ENCODE data around the gene STK32B. TPM values are rescaled to one million over a fixed set of nuclear protein-coding genes. Genes with fewer than 3 reads are reported as not detected.
"Not testable (repeated sequence)": the region's sequence is repeated elsewhere in the genome, so short reads cannot be mapped to it uniquely, and the experiment has no call there.

The STK32B gene
- total and polyA plus RNA-seq, 8 donors: 0.90 to 5.1 (median 3.3) TPM

DNA sequence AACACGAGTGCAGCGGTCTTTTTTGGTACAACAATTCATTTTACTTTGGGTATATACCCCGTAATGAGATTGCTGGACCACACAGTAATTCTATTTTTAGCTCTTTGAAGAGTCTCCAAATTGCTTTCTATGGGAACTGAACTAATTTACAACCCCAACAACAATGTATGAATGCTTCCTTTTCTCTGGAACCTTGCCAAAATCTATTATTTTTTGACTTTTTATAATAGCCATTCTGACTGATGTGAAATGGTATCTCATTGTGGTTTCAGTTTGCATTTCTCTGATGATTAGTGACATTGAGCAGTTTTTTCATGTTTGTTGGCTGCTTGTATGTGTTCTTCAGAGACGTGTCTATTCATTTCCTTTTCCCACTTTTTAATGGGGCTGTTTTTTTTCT lies 240.8 kb downstream of the STK32B start:
- Histone ChIP-seq H3K27ac (no peak overlapping the region), H3K4me1 (no peaks in the 10 kb centered on the region), H3K36me3 (no peaks in the 10 kb centered on the region), H3K9me3 (peaks cover 0 to 14% of the 10 kb centered on the region in 2 donors), H3K27me3 (no peaks in the 10 kb centered on the region), H3K4me3 (no peak overlapping the region)
- ATAC-seq (no peak), DNase-seq (no peak)
- TF ChIP-seq, protein P1, sequence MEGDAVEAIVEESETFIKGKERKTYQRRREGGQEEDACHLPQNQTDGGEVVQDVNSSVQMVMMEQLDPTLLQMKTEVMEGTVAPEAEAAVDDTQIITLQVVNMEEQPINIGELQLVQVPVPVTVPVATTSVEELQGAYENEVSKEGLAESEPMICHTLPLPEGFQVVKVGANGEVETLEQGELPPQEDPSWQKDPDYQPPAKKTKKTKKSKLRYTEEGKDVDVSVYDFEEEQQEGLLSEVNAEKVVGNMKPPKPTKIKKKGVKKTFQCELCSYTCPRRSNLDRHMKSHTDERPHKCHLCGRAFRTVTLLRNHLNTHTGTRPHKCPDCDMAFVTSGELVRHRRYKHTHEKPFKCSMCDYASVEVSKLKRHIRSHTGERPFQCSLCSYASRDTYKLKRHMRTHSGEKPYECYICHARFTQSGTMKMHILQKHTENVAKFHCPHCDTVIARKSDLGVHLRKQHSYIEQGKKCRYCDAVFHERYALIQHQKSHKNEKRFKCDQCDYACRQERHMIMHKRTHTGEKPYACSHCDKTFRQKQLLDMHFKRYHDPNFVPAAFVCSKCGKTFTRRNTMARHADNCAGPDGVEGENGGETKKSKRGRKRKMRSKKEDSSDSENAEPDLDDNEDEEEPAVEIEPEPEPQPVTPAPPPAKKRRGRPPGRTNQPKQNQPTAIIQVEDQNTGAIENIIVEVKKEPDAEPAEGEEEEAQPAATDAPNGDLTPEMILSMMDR (IDR thresholded peaks at IDR 0.05): no peak
- intact Hi-C loops (cut with DNase I): no loop called here

DNA sequence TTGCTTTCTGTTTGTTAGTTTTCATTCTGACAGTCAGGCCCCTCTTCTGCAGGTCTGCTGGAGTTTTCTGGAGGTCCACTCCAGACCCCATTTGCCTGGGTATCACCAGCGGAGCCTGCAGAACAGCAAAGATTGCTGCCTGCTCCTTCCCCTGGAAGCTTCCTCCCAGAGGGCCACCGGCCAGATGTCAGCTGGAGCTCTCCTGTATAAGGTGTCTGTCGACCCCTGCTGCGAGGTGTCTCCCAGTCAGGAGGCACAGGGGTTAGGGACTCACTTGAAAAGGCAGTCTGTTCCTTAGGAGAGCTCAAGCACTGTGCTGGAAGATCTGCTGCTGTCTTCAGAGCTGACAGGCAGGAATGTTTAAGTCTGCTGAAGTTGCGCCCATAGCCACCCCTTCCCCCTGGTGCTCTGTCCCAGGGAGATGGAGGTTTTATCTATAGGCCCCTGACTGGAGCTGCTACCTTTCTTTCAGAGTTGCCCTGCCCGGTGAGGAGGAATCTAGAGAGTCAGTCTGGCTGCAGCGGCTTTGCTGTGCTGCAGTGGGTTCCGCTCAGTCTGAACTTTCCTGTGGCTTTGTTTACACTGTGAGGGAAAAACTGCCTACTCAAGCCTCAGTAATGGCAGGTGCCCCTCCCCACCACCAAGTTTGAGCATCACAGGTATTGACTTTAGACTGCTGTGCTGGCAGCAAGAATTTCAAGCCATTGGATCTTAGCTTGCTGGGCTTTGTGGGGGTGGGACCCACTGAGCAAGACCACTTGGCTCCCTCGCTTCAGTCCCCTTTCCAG lies 246.9 kb downstream of the STK32B start:
- H3K36me3 ChIP-seq; intact Hi-C loops (cut with DNase I); ATAC-seq; DNase-seq; H3K4me1 ChIP-seq; H3K27ac ChIP-seq; H3K4me3 ChIP-seq: not testable (repeated sequence)
- H3K27me3 ChIP-seq: peaks cover 0 to 15% of the 10 kb centered on the region in 2 donors
- H3K9me3 ChIP-seq: peaks cover 0 to 14% of the 10 kb centered on the region in 2 donors

DNA sequence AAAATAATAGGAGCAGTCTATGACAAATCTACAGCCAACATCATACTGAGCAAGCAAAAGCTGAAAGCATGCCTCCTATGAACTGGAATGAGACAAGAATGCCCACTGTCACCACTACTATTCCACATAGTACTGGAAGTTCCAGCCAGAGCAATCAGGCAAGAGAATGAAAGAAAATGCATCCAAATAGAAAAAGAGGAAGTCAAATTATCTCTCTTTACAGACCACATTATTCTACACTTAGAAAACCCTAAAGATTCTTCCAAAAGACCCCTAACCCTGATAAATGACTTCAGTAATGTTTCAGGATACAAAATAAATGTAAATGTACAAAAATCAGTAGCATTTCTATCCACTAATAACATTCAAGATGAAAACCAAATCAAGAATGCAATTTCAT lies 249.0 kb downstream of the STK32B start:
- Histone ChIP-seq H3K36me3 (no peaks in the 10 kb centered on the region), H3K27ac (no peak overlapping the region), H3K4me1 (no peaks in the 10 kb centered on the region), H3K4me3 (no peak overlapping the region), H3K9me3 (peaks cover 0 to 4% of the 10 kb centered on the region in 2 donors), H3K27me3 (peaks cover 0 to 15% of the 10 kb centered on the region in 2 donors)
- TF ChIP-seq, protein P1 (IDR thresholded peaks at IDR 0.05): no peak
- intact Hi-C loops (cut with DNase I): no loop called here
- DNase-seq: no peak
- ATAC-seq: no peak

- intact Hi-C loops (cut with DNase I): no loop called here
- TF ChIP-seq, protein P1 (IDR thresholded peaks at IDR 0.05): no peak
- H3K9me3 ChIP-seq: peaks cover 0 to 10% of the 10 kb centered on the region in 2 donors
- H3K36me3 ChIP-seq: no peaks in the 10 kb centered on the region
- ATAC-seq (no peak), DNase-seq (no peak)
- no peaks in the 10 kb centered on the region for H3K4me1 ChIP-seq
- no peak overlapping the region for H3K27ac ChIP-seq
- H3K4me3 ChIP-seq: no peak overlapping the region
- H3K27me3 ChIP-seq: no peaks in the 10 kb centered on the region
Measured at GRCh38 chr4:5307928-5308327, 256.6 kb downstream of the STK32B start.

- peaks cover 0 to 19% of the 10 kb centered on the region in 2 donors for H3K9me3 ChIP-seq
- H3K4me1 ChIP-seq: no peaks in the 10 kb centered on the region
- H3K36me3 ChIP-seq: no peaks in the 10 kb centered on the region
- no peak overlapping the region for H3K27ac ChIP-seq
- no peak overlapping the region for H3K4me3 ChIP-seq
- TF ChIP-seq, protein P1 (IDR thresholded peaks at IDR 0.05): no peak
- intact Hi-C loops (cut with DNase I): no loop called here
- no peak for ATAC-seq
- DNase-seq: no peak
- no peaks in the 10 kb centered on the region for H3K27me3 ChIP-seq
Measured at GRCh38 chr4:5322321-5322720, 271.0 kb downstream of the STK32B start.

Data from left lung (tissue), 10 donors.